HepG2 (cell line): Measurements from ENCODE around the gene LRP5. TPM values are rescaled to one million over a fixed set of nuclear protein-coding genes. Genes with fewer than 3 reads are reported as not detected.

Experiments used
- ATAC-seq: fragments of 200-7000 bp; cut with Tn5 transposase; 3 replicates; pipeline ENCODE4 v1.9.1; 2020; ENCODE audit warnings: mild to moderate bottlenecking, moderate library complexity
- BruUV-seq: library from RNA; stranded (reverse); fragments of 400-500 nt; replicated peaks from 2 replicates; lab custom pipeline; 2021; lab: Mats Ljungman, UMichigan
- CTCF ChIA-PET: fragments of 300-600 bp; formaldehyde crosslinking; extraction: SDS; loops from one replicate; lab custom pipeline; 2021; ENCODE audit warnings: low total read pairs, inconsistent platforms, low intra/inter-chr PET ratio; lab: Yijun Ruan, JAX
- POLR2A ChIA-PET: fragments of 350-600 bp; sonication (Branson Sonifier 250); formaldehyde crosslinking; loops from one replicate; lab custom pipeline; 2020; ENCODE audit warnings: antibody characterized with exemption, inconsistent platforms; lab: Yijun Ruan, JAX
- DNase-seq: peaks from one replicate; pipeline ENCODE4 v3.0.0-alpha.2; 2015; ENCODE audit warnings: low spot score
- FAIRE-seq: peaks from 3 replicates; lab custom pipeline; 2011; peaks lifted over from hg19 to GRCh38; lab: Jason Lieb, UNC
- H2AFZ ChIP-seq: one replicate; pipeline ENCODE4 v1.6.1; 2011; ENCODE audit warnings: low read length, inconsistent platforms
- H3K27ac ChIP-seq: fragments of 300-600 bp; 3 replicates; pipeline ENCODE4 v1.8.0; 2011; ENCODE audit warnings: mixed run types, mild to moderate bottlenecking, mixed read lengths, low read length, inconsistent platforms; ENCODE audit not compliant: insufficient read depth; ENCODE audit errors: extremely low read length
- H3K27me3 ChIP-seq, 2 experiments: fragments of 200-600 bp in 1 of 2; 2 replicates in 1 of 2; 3 replicates in 1 of 2; pipeline versions ENCODE4 v1.6.0 to v1.8.0; 2011; ENCODE audit warnings: low read length in 2 of 2, mild to moderate bottlenecking in 2 of 2, moderate library complexity in 2 of 2, inconsistent platforms in 1 of 2; ENCODE audit not compliant: insufficient read depth in 2 of 2, control insufficient read depth in 1 of 2
- H3K36me3 ChIP-seq, 2 experiments: fragments of 200-600 bp in 1 of 2; replicated peaks in 1 of 2; 2 replicates in 1 of 2; 3 replicates in 1 of 2; pipeline versions ENCODE4 v1.5.1 to v1.8.0; 2011; ENCODE audit warnings: low read length in 2 of 2, inconsistent platforms in 1 of 2; ENCODE audit not compliant: insufficient read depth in 2 of 2, control insufficient read depth in 1 of 2
- H3K4me1 ChIP-seq: 2 replicates; pipeline ENCODE4 v1.5.1; 2012; ENCODE audit warnings: low read length, inconsistent platforms; ENCODE audit not compliant: insufficient read depth
- H3K4me2 ChIP-seq: 2 replicates; pipeline ENCODE4 v1.6.0; 2011; ENCODE audit warnings: low read depth, low read length, inconsistent platforms
- H3K4me3 ChIP-seq, 3 experiments: fragments of 200-600 bp in 1 of 3; sonication (generic), shearing (Covaris generic) in 1 of 3; replicated peaks in 1 of 3; 2 replicates each; pipeline ENCODE4 v1.5.1; 2011 to 2016; ENCODE audit warnings: low read length in 3 of 3, inconsistent platforms in 2 of 3, low read depth in 2 of 3, mild to moderate bottlenecking in 2 of 3, control low read depth in 1 of 3, mixed read lengths in 1 of 3; ENCODE audit not compliant: insufficient read depth in 1 of 3
- H3K79me2 ChIP-seq: one replicate; pipeline ENCODE4 v1.6.1; 2011; ENCODE audit warnings: low read length, inconsistent platforms; ENCODE audit not compliant: insufficient read depth
- H3K9ac ChIP-seq: 2 replicates; pipeline ENCODE4 v1.6.0; 2011; ENCODE audit warnings: mild to moderate bottlenecking, low read depth, low read length, inconsistent platforms; ENCODE audit not compliant: insufficient read depth
- H3K9me3 ChIP-seq: 2 replicates; pipeline ENCODE4 v1.5.1; 2012; ENCODE audit warnings: mild to moderate bottlenecking, low read length
- H4K20me1 ChIP-seq: 2 replicates; pipeline ENCODE4 v1.6.0; 2011; ENCODE audit warnings: inconsistent platforms, mild to moderate bottlenecking, low read length, moderate library complexity; ENCODE audit not compliant: insufficient read depth
- DPF2 ChIP-seq: sonication (generic); formaldehyde crosslinking; IDR thresholded peaks from 2 replicates; pipeline ENCODE4 v1.4.0; 2020; ENCODE audit warnings: mild to moderate bottlenecking, low read depth, missing genetic modification reagents, borderline replicate concordance
- SMC3 ChIP-seq: IDR thresholded peaks from 2 replicates; pipeline ENCODE4 v1.6.1; 2011; ENCODE audit warnings: low read length, improper control_type of control experiment
- TEAD3 ChIP-seq: optimal IDR thresholded peaks from 2 replicates; pipeline ENCODE3; 2016; ENCODE audit warnings: borderline replicate concordance
- ZKSCAN5 ChIP-seq: sonication (generic); formaldehyde crosslinking; IDR thresholded peaks from 2 replicates; pipeline ENCODE4 v1.5.1; 2020; ENCODE audit warnings: mild to moderate bottlenecking, missing genetic modification reagents
- ZNF709 ChIP-seq: sonication (generic); formaldehyde crosslinking; IDR thresholded peaks from 2 replicates; pipeline ENCODE4 v1.5.0; 2020; ENCODE audit warnings: mild to moderate bottlenecking, missing genetic modification reagents
- WGBS: methylation state at CpG from one replicate; pipeline ENCODE4 v1.1.6; 2017; ENCODE audit warnings: low lambda C conversion rate; 5-methylcytosine and 5-hydroxymethylcytosine counted together
- in situ Hi-C: cut with HindIII; loops from 2 replicates; pipeline ENCODE4 v1.10.0; 2017; ENCODE audit warnings: low pct_unique_long_range_greater_than_20kb; ENCODE audit not compliant: extremely low pct_ligation_motif_present
- intact Hi-C: fragments of 100-400 bp; cut with micrococcal nuclease; formaldehyde crosslinking; loops from one replicate; pipeline ENCODE4 v1.10.0; 2022; ENCODE audit not compliant: unreplicated experiment
- polyA plus RNA-seq, 8 experiments: library from polyadenylated mRNA; depleted of rRNA in 3 of 8; stranded (reverse) in 7 of 8; unstranded in 1 of 8; fragments of >200 nt; fragmentation: Illumina TruSeq in 4 of 8; extraction: Trizol in 4 of 8; gene quantifications; 2 replicates each; pipeline versions ENCODE4 v1.2.1 to v1.2.3, GENCODE V29; 2011 to 2016; ENCODE audit warnings: low read depth in 4 of 8, missing spikeins in 1 of 8, mixed read lengths in 1 of 8; ENCODE audit not compliant: insufficient read depth in 1 of 8
- total RNA-seq, 5 experiments: library from RNA; depleted of rRNA; stranded (reverse); fragments of >200 nt; fragmentation: Illumina TruSeq; extraction: Trizol; gene quantifications; 2 replicates each; pipeline ENCODE4 v1.2.3, GENCODE V29; 2016; ENCODE audit warnings: low read depth in 1 of 5
- TF ChIP-seq, protein P1 (sequence below): sonication (generic); formaldehyde crosslinking; IDR thresholded peaks from 2 replicates; pipeline ENCODE4 v1.4.0; 2020; ENCODE audit warnings: missing genetic modification reagents
- TF ChIP-seq, protein P2 (sequence below): sonication (generic); formaldehyde crosslinking; IDR thresholded peaks from 2 replicates; pipeline ENCODE4 v1.4.0; 2020; ENCODE audit warnings: missing genetic modification reagents

LRP5 gene
- total and polyA plus RNA-seq, 2 of the 13 experiments (the other 11 are each of a cell fraction or from before 2014, with no cell fraction given): 40.4 to 64.0 TPM

- TF ChIP-seq, protein P1, sequence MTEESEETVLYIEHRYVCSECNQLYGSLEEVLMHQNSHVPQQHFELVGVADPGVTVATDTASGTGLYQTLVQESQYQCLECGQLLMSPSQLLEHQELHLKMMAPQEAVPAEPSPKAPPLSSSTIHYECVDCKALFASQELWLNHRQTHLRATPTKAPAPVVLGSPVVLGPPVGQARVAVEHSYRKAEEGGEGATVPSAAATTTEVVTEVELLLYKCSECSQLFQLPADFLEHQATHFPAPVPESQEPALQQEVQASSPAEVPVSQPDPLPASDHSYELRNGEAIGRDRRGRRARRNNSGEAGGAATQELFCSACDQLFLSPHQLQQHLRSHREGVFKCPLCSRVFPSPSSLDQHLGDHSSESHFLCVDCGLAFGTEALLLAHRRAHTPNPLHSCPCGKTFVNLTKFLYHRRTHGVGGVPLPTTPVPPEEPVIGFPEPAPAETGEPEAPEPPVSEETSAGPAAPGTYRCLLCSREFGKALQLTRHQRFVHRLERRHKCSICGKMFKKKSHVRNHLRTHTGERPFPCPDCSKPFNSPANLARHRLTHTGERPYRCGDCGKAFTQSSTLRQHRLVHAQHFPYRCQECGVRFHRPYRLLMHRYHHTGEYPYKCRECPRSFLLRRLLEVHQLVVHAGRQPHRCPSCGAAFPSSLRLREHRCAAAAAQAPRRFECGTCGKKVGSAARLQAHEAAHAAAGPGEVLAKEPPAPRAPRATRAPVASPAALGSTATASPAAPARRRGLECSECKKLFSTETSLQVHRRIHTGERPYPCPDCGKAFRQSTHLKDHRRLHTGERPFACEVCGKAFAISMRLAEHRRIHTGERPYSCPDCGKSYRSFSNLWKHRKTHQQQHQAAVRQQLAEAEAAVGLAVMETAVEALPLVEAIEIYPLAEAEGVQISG (CRISPR knock-in tag): no peak
- TF ChIP-seq ZKSCAN5: no peak
- TF ChIP-seq SMC3: no peak
- TF ChIP-seq DPF2 (CRISPR knock-in tag): no peak
Observed at GRCh38 chr11:68488623-68489022, 176.2 kb downstream of the LRP5 start (continued).

DNA sequence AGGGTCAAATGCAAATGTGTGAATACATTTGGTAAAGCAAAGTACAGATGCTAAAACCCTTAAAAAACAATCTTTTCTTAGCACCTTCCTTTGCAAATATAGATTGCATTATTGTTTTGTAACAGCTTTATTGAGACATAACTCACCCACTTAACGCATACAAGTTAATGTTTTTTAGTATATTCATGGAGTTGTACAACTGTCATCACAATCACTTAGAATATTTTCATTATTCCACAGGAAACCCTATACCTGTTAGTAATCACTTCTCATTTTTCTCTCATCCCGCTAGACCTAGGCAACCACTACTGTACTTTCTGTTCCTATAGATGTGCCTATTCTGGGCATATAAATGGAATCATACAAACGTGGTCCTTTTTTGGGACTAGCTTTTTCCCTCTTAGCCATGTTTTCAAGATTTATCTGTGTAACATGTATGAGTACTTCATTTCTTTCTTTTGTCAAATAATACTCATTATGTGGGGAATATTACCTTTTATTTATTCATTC lies 182.9 kb downstream of the LRP5 start:
- CTCF ChIA-PET: no interaction called here
- H2AFZ ChIP-seq: no peak overlapping the region
- no peak overlapping the region for H3K27ac ChIP-seq
- no peak overlapping the region for H3K9ac ChIP-seq
- no peak overlapping the region for H3K4me2 ChIP-seq
- POLR2A ChIA-PET: interaction anchor here (0.9 kb wide), 1 partner anchor 14 kb away, joined by 3 read pairs; no protein-coding TSS in a partner anchor
- no peaks in the 10 kb centered on the region for H3K27me3 ChIP-seq
- DNase-seq (no peak), ATAC-seq (no peak), FAIRE-seq (no peak)
- intact Hi-C loops (no loop called here), in situ Hi-C loops (no loop called here)
- 0 out of 5 replicates have a peak, but pooled peaks cover 0 to 3% of the 10 kb centered on the region in 2 experiments for H3K36me3 ChIP-seq
- no TSS peak for BruUV-seq
- H4K20me1 ChIP-seq: peaks cover 63% of the 10 kb centered on the region
- TF ChIP-seq, protein P2, sequence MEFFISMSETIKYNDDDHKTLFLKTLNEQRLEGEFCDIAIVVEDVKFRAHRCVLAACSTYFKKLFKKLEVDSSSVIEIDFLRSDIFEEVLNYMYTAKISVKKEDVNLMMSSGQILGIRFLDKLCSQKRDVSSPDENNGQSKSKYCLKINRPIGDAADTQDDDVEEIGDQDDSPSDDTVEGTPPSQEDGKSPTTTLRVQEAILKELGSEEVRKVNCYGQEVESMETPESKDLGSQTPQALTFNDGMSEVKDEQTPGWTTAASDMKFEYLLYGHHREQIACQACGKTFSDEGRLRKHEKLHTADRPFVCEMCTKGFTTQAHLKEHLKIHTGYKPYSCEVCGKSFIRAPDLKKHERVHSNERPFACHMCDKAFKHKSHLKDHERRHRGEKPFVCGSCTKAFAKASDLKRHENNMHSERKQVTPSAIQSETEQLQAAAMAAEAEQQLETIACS (CRISPR knock-in tag): no peak
- TF ChIP-seq TEAD3 (CRISPR knock-in tag) (no peak), ZNF709 (no peak)
- 89% methylated on average over 3 of the region's 3 CpGs for WGBS
- H3K4me1 ChIP-seq: peaks cover 22% of the 10 kb centered on the region
- no peak overlapping the region for H3K4me3 ChIP-seq
- H3K9me3 ChIP-seq: no peaks in the 10 kb centered on the region
- peaks cover 95% of the 10 kb centered on the region for H3K79me2 ChIP-seq
